ENCODE results near the gene FBN1.
A peak's percentile ranks its signal among the peaks of the same experiment; 100 is the strongest.

Gene FBN1

GRCh38 chr15:48432688-48433087 is 212.8 kb downstream of the FBN1 start:
- ATAC-seq (ENCODE audit: low read depth) (no peak), DNase-seq (ENCODE audit: low spot score) (no peak)
- Histone ChIP-seq H3K36me3 (ENCODE audit: low read depth) (peaks cover 14% of the 10 kb centered on the region), H3K27ac (ENCODE audit: poor library complexity, severe bottlenecking) (no peak overlapping the region), H3K4me1 (ENCODE audit: insufficient read depth, poor library complexity, severe bottlenecking) (no peaks in the 10 kb centered on the region), H3K27me3 (ENCODE audit: insufficient read depth, poor library complexity, severe bottlenecking) (no peaks in the 10 kb centered on the region), H3K9me3 (ENCODE audit: severe bottlenecking) (no peaks in the 10 kb centered on the region), H3K4me3 (ENCODE audit: severe bottlenecking) (no peak overlapping the region)
- no peak for TF ChIP-seq CTCF (IDR thresholded peaks at IDR 0.05; ENCODE audit: poor library complexity, severe bottlenecking)

- no peak overlapping the region for H3K27ac ChIP-seq (ENCODE audit: poor library complexity, severe bottlenecking)
- DNase-seq (ENCODE audit: low spot score): no peak
Measured at GRCh38 chr15:48427960-48428547, 217.5 kb downstream of the FBN1 start.

GRCh38 chr15:48427479-48427878 is 218.0 kb downstream of the FBN1 start:
- DNase-seq (ENCODE audit: low spot score) (no peak), ATAC-seq (ENCODE audit: low read depth) (no peak)
- H3K4me3 ChIP-seq (ENCODE audit: severe bottlenecking): no peak overlapping the region
- H3K27ac ChIP-seq (ENCODE audit: poor library complexity, severe bottlenecking): no peak overlapping the region
- H3K4me1 ChIP-seq (ENCODE audit: insufficient read depth, poor library complexity, severe bottlenecking): peaks cover 13% of the 10 kb centered on the region
- no peak for TF ChIP-seq CTCF (IDR thresholded peaks at IDR 0.05; ENCODE audit: poor library complexity, severe bottlenecking)
- no peaks in the 10 kb centered on the region for H3K9me3 ChIP-seq (ENCODE audit: severe bottlenecking)
- no peaks in the 10 kb centered on the region for H3K27me3 ChIP-seq (ENCODE audit: insufficient read depth, poor library complexity, severe bottlenecking)
- H3K36me3 ChIP-seq (ENCODE audit: low read depth): peaks cover 12% of the 10 kb centered on the region; the same call in 1 of the 2 replicates

More at GRCh38 chr15:48427960-48428547, 217.5 kb downstream of the FBN1 start:
- H3K9me3 ChIP-seq (ENCODE audit: severe bottlenecking): no peaks in the 10 kb centered on the region
- no peak overlapping the region for H3K4me3 ChIP-seq (ENCODE audit: severe bottlenecking)
- no peaks in the 10 kb centered on the region for H3K27me3 ChIP-seq (ENCODE audit: insufficient read depth, poor library complexity, severe bottlenecking)
- ATAC-seq (ENCODE audit: low read depth): peak; percentile 40; the same call in 2 of the 3 replicates
- H3K4me1 ChIP-seq (ENCODE audit: insufficient read depth, poor library complexity, severe bottlenecking): peaks cover 13% of the 10 kb centered on the region
- H3K36me3 ChIP-seq (ENCODE audit: low read depth): peaks cover 12% of the 10 kb centered on the region; the same call in 1 of the 2 replicates
- no peak for TF ChIP-seq CTCF (IDR thresholded peaks at IDR 0.05; ENCODE audit: poor library complexity, severe bottlenecking)

- Histone ChIP-seq H3K9me3 (ENCODE audit: severe bottlenecking) (no peaks in the 10 kb centered on the region), H3K27ac (ENCODE audit: poor library complexity, severe bottlenecking) (no peak overlapping the region), H3K4me3 (ENCODE audit: severe bottlenecking) (no peak overlapping the region), H3K27me3 (ENCODE audit: insufficient read depth, poor library complexity, severe bottlenecking) (no peaks in the 10 kb centered on the region), H3K36me3 (ENCODE audit: low read depth) (peaks cover 12% of the 10 kb centered on the region; the same call in 1 of the 2 replicates), H3K4me1 (ENCODE audit: insufficient read depth, poor library complexity, severe bottlenecking) (peaks cover 13% of the 10 kb centered on the region)
- no peak for TF ChIP-seq CTCF (IDR thresholded peaks at IDR 0.05; ENCODE audit: poor library complexity, severe bottlenecking)
- ATAC-seq (ENCODE audit: low read depth) (no peak), DNase-seq (ENCODE audit: low spot score) (no peak)
Measured at GRCh38 chr15:48426941-48427340, 218.6 kb downstream of the FBN1 start.

GRCh38 chr15:48426044-48426443 is 219.5 kb downstream of the FBN1 start:
- Histone ChIP-seq H3K4me1 (ENCODE audit: insufficient read depth, poor library complexity, severe bottlenecking) (peaks cover 13% of the 10 kb centered on the region), H3K27me3 (ENCODE audit: insufficient read depth, poor library complexity, severe bottlenecking) (no peaks in the 10 kb centered on the region), H3K4me3 (ENCODE audit: severe bottlenecking) (no peak overlapping the region), H3K9me3 (ENCODE audit: severe bottlenecking) (no peaks in the 10 kb centered on the region), H3K36me3 (ENCODE audit: low read depth) (peaks cover 13% of the 10 kb centered on the region; the same call in 1 of the 2 replicates), H3K27ac (ENCODE audit: poor library complexity, severe bottlenecking) (no peak overlapping the region)
- DNase-seq (ENCODE audit: low spot score) (no peak), ATAC-seq (ENCODE audit: low read depth) (no peak)
- TF ChIP-seq CTCF (IDR thresholded peaks at IDR 0.05; ENCODE audit: poor library complexity, severe bottlenecking): no peak
